ENCODE results near the gene NEURL3. TPM values are rescaled to one million over a fixed set of nuclear protein-coding genes. Genes with fewer than 3 reads are reported as not detected.

Gene NEURL3
- total and polyA plus RNA-seq, 2 of the 4 experiments (the other 2 are of a cell fraction) = not detected

- TF ChIP-seq MXI1 (IDR thresholded peaks at IDR 0.05; ENCODE audit: borderline replicate concordance, low read depth, low read length) (no peak), FOS (IDR thresholded peaks at IDR 0.05; ENCODE audit: low read depth, low read length) (no peak), RFX5 (IDR thresholded peaks at IDR 0.05; ENCODE audit: low read depth, low read length) (no peak), CHD1 (IDR thresholded peaks at IDR 0.05; ENCODE audit: low read depth, low read length) (no peak), SMC3 (IDR thresholded peaks at IDR 0.05; ENCODE audit: low read depth, low read length) (0 out of 2 replicates have a peak, but pooled peaks have one; percentile 15), CEBPB (IDR thresholded peaks at IDR 0.05; ENCODE audit: low read depth, low read length) (no peak), MAZ (IDR thresholded peaks at IDR 0.05; ENCODE audit: borderline replicate concordance, low read depth, low read length) (no peak)
Measured at GRCh38 chr2:96549967-96550786, 45.0 kb upstream of the NEURL3 start (continued).

DNA sequence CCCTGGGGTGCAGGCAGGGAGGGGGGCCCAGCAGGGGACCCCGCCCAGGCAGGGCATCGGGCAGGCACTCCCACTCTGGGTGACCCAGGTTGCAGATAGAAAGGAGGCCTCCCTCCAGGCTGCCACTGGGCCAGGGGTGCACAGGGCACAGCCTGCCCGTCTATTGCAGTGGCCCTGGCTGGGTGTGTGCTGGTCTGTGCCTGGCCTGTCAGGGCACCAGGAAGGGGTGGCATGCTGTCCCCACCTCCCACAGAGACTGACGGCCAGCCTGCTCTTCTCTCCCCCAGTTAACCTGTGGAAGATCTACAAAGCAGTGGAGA is 44.3 kb upstream of the NEURL3 start:
- CTCF ChIA-PET = no interaction called here
- WGBS, 2 experiments (ENCODE audit: extremely low coverage in 2 of 2, insufficient read length in 1 of 2) = no CpG with 5 or more reads among the region's 4 CpGs

More for the DNA sequence above, 44.3 kb upstream of the NEURL3 start:
- TF ChIP-seq CHD1 (IDR thresholded peaks at IDR 0.05; ENCODE audit: low read depth, low read length) (no peak), BHLHE40 (IDR thresholded peaks at IDR 0.05; ENCODE audit: low read depth, low read length) (no peak), MAZ (IDR thresholded peaks at IDR 0.05; ENCODE audit: borderline replicate concordance, low read depth, low read length) (no peak)
- Histone ChIP-seq H4K20me1 (ENCODE audit: insufficient read depth, low read length) (peaks cover 8% of the 10 kb centered on the region), H4K8ac (ENCODE audit: low read depth in 2 of 2, low read length in 2 of 2) (no peak overlapping the region), H3K23ac (ENCODE audit: low read depth, low read length) (no peak overlapping the region), H3K4ac (ENCODE audit: low read depth, low read length) (no peak overlapping the region), H3K56ac (ENCODE audit: extremely low read depth, insufficient read depth, low read length) (no peak overlapping the region), H3K4me3 (ENCODE audit: insufficient read depth, low read depth, low read length) (no peak overlapping the region), H2BK20ac (ENCODE audit: low read depth, low read length) (no peak overlapping the region), H3K36me3 (ENCODE audit: control insufficient read depth, insufficient read depth, low read length) (peaks cover 25% of the 10 kb centered on the region), H3K18ac (ENCODE audit: low read depth, low read length) (no peak overlapping the region), H3K4me2 (ENCODE audit: low read depth, low read length) (no peak overlapping the region), H2BK15ac (ENCODE audit: low read depth, low read length) (no peak overlapping the region), H2AK5ac (ENCODE audit: low read depth, low read length) (no peak overlapping the region), H3K4me1 (ENCODE audit: control insufficient read depth, insufficient read depth, low read length) (peaks cover 5% of the 10 kb centered on the region; the same call in 1 of the 2 replicates), H2BK5ac (ENCODE audit: low read depth, low read length, poor library complexity, severe bottlenecking) (no peak overlapping the region), H2BK120ac (ENCODE audit: low read depth, low read length) (no peak overlapping the region), H3K27me3 (ENCODE audit: control insufficient read depth, insufficient read depth, low read length) (no peaks in the 10 kb centered on the region), H4K5ac (ENCODE audit: low read depth, low read length) (no peak overlapping the region), H2AFZ (replicated peaks; ENCODE audit: low read length, poor library complexity) (no peak overlapping the region), H3K9ac (ENCODE audit: low read depth, low read length) (no peak overlapping the region), H2AK9ac (replicated peaks; ENCODE audit: low read depth, low read length, poor library complexity) (no peak overlapping the region), H4K91ac (ENCODE audit: insufficient read depth, low read depth, low read length) (no peak overlapping the region), H3K9me3 (ENCODE audit: control insufficient read depth, insufficient read depth, low read length) (no peaks in the 10 kb centered on the region), H3K27ac (ENCODE audit: insufficient read depth, low read length) (no peak overlapping the region), H3K14ac (replicated peaks; ENCODE audit: low read depth, low read length) (no peak overlapping the region), H3K79me1 (ENCODE audit: low read depth in 1 of 2, low read length in 2 of 2) (peaks cover 6 to 18% of the 10 kb centered on the region in 2 experiments; a peak in 2 of 4 replicates), H3K9me1 (ENCODE audit: insufficient read depth, low read length) (no peaks in the 10 kb centered on the region)
- no TSS peak for BruUV-seq (replicated peaks)
- in situ Hi-C loops (cut with MboI; ENCODE audit: low sequenced_read_pairs) (no loop called here), dilution Hi-C loops (cut with HindIII; ENCODE audit: low sequenced_read_pairs, unreplicated experiment) (no loop called here), intact Hi-C loops (cut with micrococcal nuclease) (no loop called here)
- POLR2A ChIA-PET (ENCODE audit: unreplicated experiment) = no interaction called here
- ATAC-seq (ENCODE audit: low read depth) (no peak), DNase-seq (no peak)
